Adipocyte (in vitro differentiated cells): Measurements from ENCODE around the gene IPO11.

Source experiments
- DNase-seq: peaks from one replicate; pipeline ENCODE4 v3.0.0-alpha.2; 2015; ENCODE audit warnings: low read depth
- H3K27me3 ChIP-seq: replicated peaks from 2 replicates; pipeline ENCODE4 v1.7.0; 2013; ENCODE audit warnings: mild to moderate bottlenecking, low read length, moderate library complexity; ENCODE audit not compliant: control insufficient read depth, insufficient read depth
- H3K36me3 ChIP-seq: 2 replicates; pipeline ENCODE4 v1.7.0; 2013; ENCODE audit warnings: low read length, mild to moderate bottlenecking, moderate library complexity; ENCODE audit not compliant: control insufficient read depth, insufficient read depth, severe bottlenecking
- H3K4me1 ChIP-seq: 2 replicates; pipeline ENCODE4 v1.7.0; 2013; ENCODE audit warnings: mild to moderate bottlenecking, low read length, moderate library complexity; ENCODE audit not compliant: control insufficient read depth, insufficient read depth
- H3K4me3 ChIP-seq: 2 replicates; pipeline ENCODE4 v1.7.0; 2013; ENCODE audit warnings: mild to moderate bottlenecking, low read length, moderate library complexity
- H3K9ac ChIP-seq: 2 replicates; pipeline ENCODE4 v1.7.0; 2013; ENCODE audit warnings: mild to moderate bottlenecking, low read length, moderate library complexity
- H3K9me3 ChIP-seq: 2 replicates; pipeline ENCODE4 v1.7.0; 2013; ENCODE audit warnings: mild to moderate bottlenecking, low read length, moderate library complexity; ENCODE audit not compliant: control insufficient read depth

Gene IPO11

DNA sequence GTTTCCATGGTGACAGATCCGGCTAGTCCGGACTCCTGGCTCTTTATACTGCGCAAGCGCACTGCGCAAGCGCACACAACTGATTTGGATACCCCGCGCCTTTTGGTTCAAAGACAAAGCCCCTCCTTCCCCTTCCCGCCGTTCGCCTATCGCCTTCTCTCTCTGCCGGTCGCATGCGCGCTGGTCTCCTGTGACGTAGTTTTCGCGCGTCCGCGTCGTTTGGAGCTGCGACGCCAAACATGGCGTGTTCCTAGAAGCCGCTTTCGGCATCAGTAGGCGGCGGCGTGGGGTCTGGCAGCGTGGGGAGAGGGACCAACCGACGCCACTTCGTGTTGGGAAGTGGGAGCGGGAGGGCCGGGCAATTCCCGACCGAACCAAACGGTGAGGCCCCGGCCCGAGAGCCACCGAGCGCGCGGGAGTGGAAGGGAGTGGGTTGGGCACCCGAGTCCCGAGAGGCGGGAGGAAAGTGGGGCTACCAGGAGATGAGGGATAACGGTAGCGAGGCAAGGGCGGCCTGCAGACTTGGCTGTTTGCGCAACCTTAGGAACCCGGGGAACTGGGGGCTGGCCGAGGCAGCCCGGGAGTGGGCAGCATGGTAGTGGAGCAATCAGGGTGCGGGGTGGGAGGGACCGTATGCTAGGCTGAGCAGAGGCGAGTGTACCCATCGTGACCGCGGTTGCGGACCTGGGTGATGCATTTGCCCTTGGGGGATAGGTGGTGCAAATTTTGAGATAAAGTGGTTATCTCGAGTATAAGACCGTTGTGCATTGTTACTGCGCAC lies at the start of gene IPO11:
Gene IPO11, plus strand, starts transcription at position 215 of the 781 bp plus-strand sequence. CDS start 24,517 bp downstream, outside the sequence.
- Histone ChIP-seq H3K9me3 (no peaks in the 10 kb centered on the region), H3K36me3 (no peaks in the 10 kb centered on the region)
- peak; percentile 99 for DNase-seq

DNA sequence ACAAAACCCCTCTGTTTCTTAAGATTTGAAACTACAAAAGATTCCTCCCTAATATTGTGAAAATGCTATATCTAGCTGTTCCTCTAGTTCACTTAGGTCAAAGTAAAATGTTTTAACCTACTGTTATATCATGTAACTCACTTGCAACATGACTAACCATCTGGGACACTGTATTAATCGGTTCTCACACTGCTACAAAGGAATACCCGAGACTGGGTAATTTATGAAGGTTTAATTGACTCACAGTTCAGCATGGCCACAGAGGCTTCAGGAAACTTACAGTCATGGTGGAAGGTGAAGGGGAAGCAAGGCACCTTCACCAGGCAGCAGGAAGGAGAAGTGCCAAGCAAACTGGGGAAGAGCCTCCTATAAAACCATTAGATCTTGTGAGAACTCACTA lies 43.5 kb upstream of the IPO11 start:
- Histone ChIP-seq H3K9ac (no peak overlapping the region), H3K9me3 (peaks cover 3% of the 10 kb centered on the region), H3K4me1 (no peaks in the 10 kb centered on the region), H3K27me3 (no peaks in the 10 kb centered on the region), H3K36me3 (peaks cover 41% of the 10 kb centered on the region), H3K4me3 (no peak overlapping the region)
- no peak for DNase-seq

More for the DNA sequence above, at the start of gene IPO11:
- Histone ChIP-seq H3K4me1 (peaks cover 14% of the 10 kb centered on the region), H3K27me3 (no peaks in the 10 kb centered on the region), H3K4me3 (peak within 1 kb of the TSS; percentile 96), H3K9ac (peak within 1 kb of the TSS; percentile 90)

DNA sequence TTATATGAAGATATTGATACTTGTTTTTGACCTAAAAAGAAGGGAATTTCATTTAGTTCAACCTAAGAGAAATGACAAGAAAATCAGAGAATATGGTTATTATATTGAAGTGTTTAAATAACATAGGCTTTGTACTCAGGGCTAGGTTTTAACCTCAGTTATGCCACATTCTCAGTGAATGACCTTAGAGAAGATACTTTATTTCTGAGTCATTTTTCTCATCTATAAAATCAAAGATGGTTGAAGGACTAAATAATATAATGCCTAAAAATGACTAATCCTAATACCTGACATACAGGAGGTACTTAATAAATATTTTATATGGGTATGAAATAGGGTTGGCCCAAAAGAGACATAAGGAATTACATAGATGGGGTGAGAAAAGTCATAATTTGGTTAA lies 41.2 kb upstream of the IPO11 start:
- Histone ChIP-seq H3K4me1 (peaks cover 3% of the 10 kb centered on the region), H3K9me3 (no peaks in the 10 kb centered on the region), H3K9ac (no peak overlapping the region), H3K36me3 (peaks cover 40% of the 10 kb centered on the region), H3K4me3 (no peak overlapping the region), H3K27me3 (no peaks in the 10 kb centered on the region)
- no peak for DNase-seq

DNA sequence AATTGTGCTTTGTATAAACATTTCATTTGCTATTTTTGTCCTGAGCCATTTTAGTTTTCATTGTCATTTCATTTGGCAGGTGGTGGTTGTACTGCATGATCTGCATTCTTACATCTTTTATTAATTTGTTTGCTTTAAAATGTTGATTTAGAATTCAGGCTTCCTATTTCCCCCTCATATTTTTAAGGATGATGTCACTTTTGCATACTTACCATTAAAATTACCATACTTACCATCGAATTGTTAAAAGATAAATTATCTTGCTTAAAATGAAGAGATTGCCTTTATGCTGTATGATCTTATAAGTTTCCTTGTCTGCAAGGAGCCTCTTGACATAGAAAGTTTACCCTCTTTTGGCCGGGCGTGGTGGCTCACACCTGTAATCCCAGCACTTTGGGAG lies 40.0 kb upstream of the IPO11 start:
- Histone ChIP-seq H3K4me1 (peaks cover 3% of the 10 kb centered on the region), H3K27me3 (no peaks in the 10 kb centered on the region), H3K9ac (no peak overlapping the region), H3K4me3 (no peak overlapping the region), H3K36me3 (peaks cover 49% of the 10 kb centered on the region), H3K9me3 (no peaks in the 10 kb centered on the region)
- no peak for DNase-seq

DNA sequence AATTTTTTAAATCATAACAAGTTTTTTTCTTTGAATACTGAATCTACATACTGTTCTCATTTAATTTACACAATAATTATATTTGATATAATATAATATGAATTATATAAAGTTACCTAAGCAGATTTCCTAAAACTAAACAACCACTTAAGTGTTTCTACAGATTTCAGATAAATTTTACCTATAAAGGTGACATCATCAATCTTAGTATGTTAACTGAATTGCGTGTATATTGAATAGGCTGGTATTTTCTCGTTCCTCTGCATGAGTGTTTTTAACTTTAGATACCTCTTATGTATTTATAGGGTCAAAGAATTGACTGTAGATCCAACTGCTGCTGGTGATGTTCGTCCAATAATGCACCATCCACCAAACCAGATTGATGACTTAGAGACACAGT lies 39.2 kb upstream of the IPO11 start:
- DNase-seq = no peak
- Histone ChIP-seq H3K27me3 (no peaks in the 10 kb centered on the region), H3K36me3 (peaks cover 52% of the 10 kb centered on the region), H3K4me1 (peaks cover 3% of the 10 kb centered on the region), H3K4me3 (no peak overlapping the region), H3K9ac (no peak overlapping the region), H3K9me3 (no peaks in the 10 kb centered on the region)

DNA sequence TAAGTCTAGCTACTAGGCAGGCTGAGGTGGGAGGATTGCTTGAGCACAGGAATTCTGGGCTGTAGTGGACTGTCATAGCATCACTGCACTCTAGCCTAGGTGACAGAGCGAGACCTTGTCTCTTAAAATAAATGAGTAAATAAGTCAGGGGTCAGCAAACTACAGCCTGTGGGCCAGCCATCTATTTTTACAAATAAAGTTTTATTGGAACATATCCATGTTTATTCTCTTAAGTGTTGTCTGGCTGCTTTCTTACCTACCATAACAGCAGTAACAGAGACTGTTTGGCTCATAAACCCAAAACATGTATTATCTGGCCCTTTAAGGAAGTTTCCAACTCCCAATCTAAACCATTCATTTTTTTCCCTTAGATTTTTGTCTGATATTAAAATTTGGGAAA lies 38.5 kb upstream of the IPO11 start:
- H3K4me3 ChIP-seq = no peak overlapping the region
- no peaks in the 10 kb centered on the region for H3K27me3 ChIP-seq
- no peaks in the 10 kb centered on the region for H3K9me3 ChIP-seq
- no peak overlapping the region for H3K9ac ChIP-seq
- no peak for DNase-seq
- H3K36me3 ChIP-seq = peaks cover 57% of the 10 kb centered on the region
- peaks cover 3% of the 10 kb centered on the region for H3K4me1 ChIP-seq

DNA sequence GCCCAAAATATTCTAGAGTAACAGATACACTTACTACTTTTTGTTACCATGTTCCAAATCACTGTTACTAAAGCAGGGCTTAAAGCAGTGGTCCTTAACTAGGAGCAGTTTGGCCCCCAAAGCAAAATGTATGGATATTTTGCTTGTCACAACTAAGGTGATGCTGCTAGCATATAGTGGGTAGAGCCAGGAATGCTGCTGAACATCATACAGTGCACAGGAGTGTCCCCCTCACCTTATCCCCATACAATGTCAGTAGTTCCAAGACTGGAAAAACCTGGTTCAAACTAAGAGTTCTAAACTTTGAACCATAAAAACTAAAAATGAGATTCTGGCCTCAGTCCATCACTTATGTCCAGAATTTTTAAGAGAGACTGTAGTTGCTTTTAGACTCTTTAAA lies 36.9 kb upstream of the IPO11 start:
- H3K4me1 ChIP-seq = peaks cover 3% of the 10 kb centered on the region
- H3K36me3 ChIP-seq = peaks cover 68% of the 10 kb centered on the region
- H3K9ac ChIP-seq = no peak overlapping the region
- H3K4me3 ChIP-seq = no peak overlapping the region
- no peak for DNase-seq
- no peaks in the 10 kb centered on the region for H3K27me3 ChIP-seq
- no peaks in the 10 kb centered on the region for H3K9me3 ChIP-seq

DNA sequence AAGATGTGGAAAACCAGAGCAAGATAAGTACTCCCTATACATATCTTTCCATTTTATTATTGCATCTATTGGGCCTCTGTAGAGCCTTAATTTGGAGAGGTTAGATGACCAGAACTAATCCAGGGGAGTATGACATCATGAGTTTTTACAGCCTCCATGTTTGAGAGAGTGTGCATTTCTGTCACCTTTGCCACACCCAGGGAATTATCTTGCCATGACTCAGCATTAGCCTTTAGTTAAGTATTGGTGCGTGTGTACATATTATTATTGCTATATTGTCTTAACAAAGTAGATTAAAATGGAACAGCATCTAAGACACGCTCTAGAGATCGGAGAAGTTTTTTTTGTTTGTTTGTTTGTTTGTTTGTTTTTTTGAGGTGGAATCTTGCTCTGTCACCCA lies 36.5 kb upstream of the IPO11 start:
- peaks cover 3% of the 10 kb centered on the region for H3K4me1 ChIP-seq
- H3K9me3 ChIP-seq = no peaks in the 10 kb centered on the region
- H3K27me3 ChIP-seq = no peaks in the 10 kb centered on the region
- no peak overlapping the region for H3K9ac ChIP-seq
- H3K36me3 ChIP-seq = peaks cover 73% of the 10 kb centered on the region
- no peak for DNase-seq
- H3K4me3 ChIP-seq = no peak overlapping the region

DNA sequence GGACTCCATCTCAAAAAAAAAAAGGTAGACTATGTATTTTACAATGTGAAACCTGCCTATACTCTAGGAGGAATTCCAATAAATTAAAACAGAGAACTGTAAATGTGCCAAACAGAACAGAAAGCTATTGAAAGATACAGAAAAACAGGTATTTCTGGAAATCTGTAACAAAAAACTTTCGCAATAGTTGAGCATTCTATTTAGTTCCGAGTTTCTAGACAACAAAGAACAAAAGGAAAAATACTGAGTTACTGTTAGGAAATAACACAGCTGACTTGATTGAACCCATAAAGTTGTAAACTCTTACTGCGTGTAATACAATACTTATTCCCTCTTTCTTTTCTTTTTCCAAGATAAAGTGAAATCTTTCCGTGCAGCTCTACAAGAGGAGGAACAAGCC lies 27.4 kb upstream of the IPO11 start:
- Histone ChIP-seq H3K9ac (no peak overlapping the region), H3K27me3 (no peaks in the 10 kb centered on the region), H3K36me3 (peaks cover 75% of the 10 kb centered on the region), H3K9me3 (no peaks in the 10 kb centered on the region), H3K4me1 (peaks cover 26% of the 10 kb centered on the region), H3K4me3 (no peak overlapping the region)
- peak; percentile 10 for DNase-seq

DNA sequence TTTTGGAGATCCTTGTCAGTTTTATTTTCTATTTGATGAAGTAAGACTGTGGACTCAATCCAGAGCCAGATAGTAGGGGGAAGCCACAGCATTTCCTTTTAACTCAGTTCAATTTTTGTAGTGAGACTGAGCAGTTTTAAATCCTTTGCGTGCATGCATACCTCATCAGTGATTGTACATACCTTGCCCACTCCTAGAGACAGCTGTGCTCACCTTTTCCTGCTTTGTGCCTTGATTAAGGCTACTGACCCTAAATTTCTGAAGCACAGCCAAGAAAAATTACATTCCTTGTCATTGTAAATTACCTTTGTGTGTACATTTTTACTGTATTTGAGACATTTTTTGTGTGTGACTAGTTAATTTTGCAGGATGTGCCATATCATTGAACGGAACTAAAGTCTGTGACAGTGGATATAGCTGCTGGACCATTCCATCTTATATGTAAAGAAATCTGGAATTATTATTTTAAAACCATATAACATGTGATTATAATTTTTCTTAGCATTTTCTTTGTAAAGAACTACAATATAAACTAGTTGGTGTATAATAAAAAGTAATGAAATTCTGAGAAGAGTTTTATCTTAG lies 26.7 kb upstream of the IPO11 start:
- no peak for DNase-seq
- Histone ChIP-seq H3K36me3 (peaks cover 75% of the 10 kb centered on the region), H3K9ac (no peak overlapping the region), H3K4me1 (peaks cover 26% of the 10 kb centered on the region), H3K4me3 (no peak overlapping the region), H3K9me3 (no peaks in the 10 kb centered on the region), H3K27me3 (no peaks in the 10 kb centered on the region)

DNA sequence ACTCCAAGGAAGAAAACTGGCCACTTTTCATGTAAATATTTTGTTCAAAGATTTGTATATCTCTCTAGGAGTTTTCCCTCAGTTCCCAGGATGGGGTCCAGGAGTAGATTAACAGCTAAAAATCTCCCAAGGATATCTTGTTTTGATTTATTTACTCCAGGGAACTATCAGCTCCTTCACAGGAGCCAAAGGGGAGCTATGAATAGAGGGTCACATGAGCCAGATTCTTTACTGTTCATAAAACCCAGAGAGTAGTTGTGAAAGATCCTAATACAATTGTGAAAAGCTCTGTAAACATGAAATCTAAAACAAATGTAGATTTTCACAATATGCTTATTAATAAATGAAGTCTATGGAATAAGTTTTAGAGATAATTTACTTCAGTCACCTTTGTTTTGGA lies 25.7 kb upstream of the IPO11 start:
- H3K4me1 ChIP-seq = peaks cover 26% of the 10 kb centered on the region
- H3K27me3 ChIP-seq = no peaks in the 10 kb centered on the region
- peak; percentile 65 for DNase-seq
- H3K36me3 ChIP-seq = peaks cover 75% of the 10 kb centered on the region
- H3K9me3 ChIP-seq = no peaks in the 10 kb centered on the region
- H3K9ac ChIP-seq = no peak overlapping the region
- no peak overlapping the region for H3K4me3 ChIP-seq
